Measurements from ENCODE around the gene ACTL6B. TPM values are rescaled to one million over a fixed set of nuclear protein-coding genes. Genes with fewer than 3 reads are reported as not detected.

The ACTL6B gene
- total RNA-seq, 1 experiment from 2014 or later, result 1.3 TPM

DNA sequence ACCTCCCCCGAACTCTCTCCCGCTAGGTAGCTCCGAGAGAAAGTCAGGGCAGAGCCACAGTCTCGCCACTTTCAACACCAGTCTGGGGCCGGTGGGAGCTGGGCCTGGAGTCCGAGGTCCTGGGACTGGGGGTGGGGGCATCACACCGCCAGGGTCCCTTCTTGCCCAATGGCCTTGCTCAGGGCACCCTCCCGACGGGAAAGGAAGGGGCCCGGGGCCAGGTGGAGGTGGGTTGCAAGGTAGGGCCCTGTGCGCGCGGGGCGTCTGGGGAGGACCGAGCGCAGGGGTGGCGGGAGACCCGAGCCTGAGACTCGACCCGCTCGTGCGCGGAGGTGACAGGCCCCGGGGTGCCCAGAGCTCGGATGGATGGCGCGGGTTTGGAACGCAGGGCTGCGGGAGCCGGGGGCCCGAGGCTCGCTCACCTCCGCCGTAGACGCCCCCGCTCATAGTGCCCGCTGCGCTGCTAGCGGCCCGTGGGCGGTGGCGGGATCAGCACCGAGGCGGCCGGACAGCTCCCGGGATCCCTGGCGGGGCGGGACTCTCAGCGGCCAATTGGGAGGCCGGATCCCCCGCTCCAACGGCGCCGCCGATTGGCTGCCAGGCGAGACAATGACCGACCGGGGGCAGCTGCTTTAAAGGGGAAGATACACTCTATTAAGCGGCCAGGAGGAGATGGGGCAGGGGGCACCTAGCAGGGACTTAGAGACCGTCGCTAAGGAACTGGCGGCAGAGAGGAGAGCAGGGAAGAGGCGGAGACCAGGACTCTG is at the start of gene ACTL6B (continued):
- TF ChIP-seq NR1H2 (CRISPR knock-in tag; IDR thresholded peaks at IDR 0.05) (peak; percentile 82; the same call in 1 of the 2 replicates), SMAD4 (CRISPR knock-in tag; IDR thresholded peaks at IDR 0.05) (peak; percentile 95), ZNF121 (CRISPR knock-in tag; IDR thresholded peaks at IDR 0.05) (peak; percentile 44; the same call in 1 of the 2 replicates), GRHL2 (CRISPR knock-in tag; IDR thresholded peaks at IDR 0.05; ENCODE audit: insufficient replicate concordance, severe bottlenecking) (no peak), HMGA2 (CRISPR knock-in tag; IDR thresholded peaks at IDR 0.05) (no peak), RORB (CRISPR knock-in tag; IDR thresholded peaks at IDR 0.05) (no peak), STAT6 (CRISPR knock-in tag; conservative IDR thresholded peaks at IDR 0.05; ENCODE audit: low read depth) (0 out of 2 replicates have a peak, but pooled peaks have one; percentile 56), E2F4 (CRISPR knock-in tag; IDR thresholded peaks at IDR 0.05; ENCODE audit: borderline replicate concordance, low read depth) (peak; percentile 56; the same call in 1 of the 2 replicates), GABPB1 (CRISPR knock-in tag; IDR thresholded peaks at IDR 0.05) (peak; percentile 60), TEAD1 (CRISPR knock-in tag; IDR thresholded peaks at IDR 0.05) (peak; percentile 99), ZNF671 (CRISPR knock-in tag; IDR thresholded peaks at IDR 0.05) (no peak), CREB1 (CRISPR knock-in tag; IDR thresholded peaks at IDR 0.05) (peak; percentile 86), EMX1 (CRISPR knock-in tag; IDR thresholded peaks at IDR 0.05) (no peak), FOXP1 (CRISPR knock-in tag; IDR thresholded peaks at IDR 0.05; ENCODE audit: borderline replicate concordance) (peak; percentile 97), E2F5 (CRISPR knock-in tag; IDR thresholded peaks at IDR 0.05) (peak; percentile 92), NFYB (CRISPR knock-in tag; conservative IDR thresholded peaks at IDR 0.05; ENCODE audit: low read depth) (peak; percentile 68), ZNF416 (CRISPR knock-in tag; IDR thresholded peaks at IDR 0.05) (no peak), TEAD4 (CRISPR knock-in tag; IDR thresholded peaks at IDR 0.05) (peak; percentile 90), NFATC4 (CRISPR knock-in tag; IDR thresholded peaks at IDR 0.05) (no peak)
- TF ChIP-seq, protein P1, sequence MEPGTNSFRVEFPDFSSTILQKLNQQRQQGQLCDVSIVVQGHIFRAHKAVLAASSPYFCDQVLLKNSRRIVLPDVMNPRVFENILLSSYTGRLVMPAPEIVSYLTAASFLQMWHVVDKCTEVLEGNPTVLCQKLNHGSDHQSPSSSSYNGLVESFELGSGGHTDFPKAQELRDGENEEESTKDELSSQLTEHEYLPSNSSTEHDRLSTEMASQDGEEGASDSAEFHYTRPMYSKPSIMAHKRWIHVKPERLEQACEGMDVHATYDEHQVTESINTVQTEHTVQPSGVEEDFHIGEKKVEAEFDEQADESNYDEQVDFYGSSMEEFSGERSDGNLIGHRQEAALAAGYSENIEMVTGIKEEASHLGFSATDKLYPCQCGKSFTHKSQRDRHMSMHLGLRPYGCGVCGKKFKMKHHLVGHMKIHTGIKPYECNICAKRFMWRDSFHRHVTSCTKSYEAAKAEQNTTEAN (CRISPR knock-in tag; IDR thresholded peaks at IDR 0.05), result peak; percentile 61; the same call in 1 of the 2 replicates
- TF ChIP-seq, protein P2, sequence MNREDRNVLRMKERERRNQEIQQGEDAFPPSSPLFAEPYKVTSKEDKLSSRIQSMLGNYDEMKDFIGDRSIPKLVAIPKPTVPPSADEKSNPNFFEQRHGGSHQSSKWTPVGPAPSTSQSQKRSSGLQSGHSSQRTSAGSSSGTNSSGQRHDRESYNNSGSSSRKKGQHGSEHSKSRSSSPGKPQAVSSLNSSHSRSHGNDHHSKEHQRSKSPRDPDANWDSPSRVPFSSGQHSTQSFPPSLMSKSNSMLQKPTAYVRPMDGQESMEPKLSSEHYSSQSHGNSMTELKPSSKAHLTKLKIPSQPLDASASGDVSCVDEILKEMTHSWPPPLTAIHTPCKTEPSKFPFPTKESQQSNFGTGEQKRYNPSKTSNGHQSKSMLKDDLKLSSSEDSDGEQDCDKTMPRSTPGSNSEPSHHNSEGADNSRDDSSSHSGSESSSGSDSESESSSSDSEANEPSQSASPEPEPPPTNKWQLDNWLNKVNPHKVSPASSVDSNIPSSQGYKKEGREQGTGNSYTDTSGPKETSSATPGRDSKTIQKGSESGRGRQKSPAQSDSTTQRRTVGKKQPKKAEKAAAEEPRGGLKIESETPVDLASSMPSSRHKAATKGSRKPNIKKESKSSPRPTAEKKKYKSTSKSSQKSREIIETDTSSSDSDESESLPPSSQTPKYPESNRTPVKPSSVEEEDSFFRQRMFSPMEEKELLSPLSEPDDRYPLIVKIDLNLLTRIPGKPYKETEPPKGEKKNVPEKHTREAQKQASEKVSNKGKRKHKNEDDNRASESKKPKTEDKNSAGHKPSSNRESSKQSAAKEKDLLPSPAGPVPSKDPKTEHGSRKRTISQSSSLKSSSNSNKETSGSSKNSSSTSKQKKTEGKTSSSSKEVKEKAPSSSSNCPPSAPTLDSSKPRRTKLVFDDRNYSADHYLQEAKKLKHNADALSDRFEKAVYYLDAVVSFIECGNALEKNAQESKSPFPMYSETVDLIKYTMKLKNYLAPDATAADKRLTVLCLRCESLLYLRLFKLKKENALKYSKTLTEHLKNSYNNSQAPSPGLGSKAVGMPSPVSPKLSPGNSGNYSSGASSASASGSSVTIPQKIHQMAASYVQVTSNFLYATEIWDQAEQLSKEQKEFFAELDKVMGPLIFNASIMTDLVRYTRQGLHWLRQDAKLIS (CRISPR knock-in tag; IDR thresholded peaks at IDR 0.05; ENCODE audit: borderline replicate concordance), result no peak
- TF ChIP-seq, protein P3, sequence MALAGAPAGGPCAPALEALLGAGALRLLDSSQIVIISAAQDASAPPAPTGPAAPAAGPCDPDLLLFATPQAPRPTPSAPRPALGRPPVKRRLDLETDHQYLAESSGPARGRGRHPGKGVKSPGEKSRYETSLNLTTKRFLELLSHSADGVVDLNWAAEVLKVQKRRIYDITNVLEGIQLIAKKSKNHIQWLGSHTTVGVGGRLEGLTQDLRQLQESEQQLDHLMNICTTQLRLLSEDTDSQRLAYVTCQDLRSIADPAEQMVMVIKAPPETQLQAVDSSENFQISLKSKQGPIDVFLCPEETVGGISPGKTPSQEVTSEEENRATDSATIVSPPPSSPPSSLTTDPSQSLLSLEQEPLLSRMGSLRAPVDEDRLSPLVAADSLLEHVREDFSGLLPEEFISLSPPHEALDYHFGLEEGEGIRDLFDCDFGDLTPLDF (CRISPR knock-in tag; IDR thresholded peaks at IDR 0.05), result peak; percentile 93
- TF ChIP-seq, protein P4, sequence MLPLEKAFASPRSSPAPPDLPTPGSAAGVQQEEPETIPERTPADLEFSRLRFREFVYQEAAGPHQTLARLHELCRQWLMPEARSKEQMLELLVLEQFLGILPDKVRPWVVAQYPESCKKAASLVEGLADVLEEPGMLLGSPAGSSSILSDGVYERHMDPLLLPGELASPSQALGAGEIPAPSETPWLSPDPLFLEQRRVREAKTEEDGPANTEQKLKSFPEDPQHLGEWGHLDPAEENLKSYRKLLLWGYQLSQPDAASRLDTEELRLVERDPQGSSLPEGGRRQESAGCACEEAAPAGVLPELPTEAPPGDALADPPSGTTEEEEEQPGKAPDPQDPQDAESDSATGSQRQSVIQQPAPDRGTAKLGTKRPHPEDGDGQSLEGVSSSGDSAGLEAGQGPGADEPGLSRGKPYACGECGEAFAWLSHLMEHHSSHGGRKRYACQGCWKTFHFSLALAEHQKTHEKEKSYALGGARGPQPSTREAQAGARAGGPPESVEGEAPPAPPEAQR (CRISPR knock-in tag; IDR thresholded peaks at IDR 0.05), result no peak
- TF ChIP-seq, protein P5, sequence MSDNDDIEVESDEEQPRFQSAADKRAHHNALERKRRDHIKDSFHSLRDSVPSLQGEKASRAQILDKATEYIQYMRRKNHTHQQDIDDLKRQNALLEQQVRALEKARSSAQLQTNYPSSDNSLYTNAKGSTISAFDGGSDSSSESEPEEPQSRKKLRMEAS (CRISPR knock-in tag; IDR thresholded peaks at IDR 0.05), result peak; percentile 82
- TF ChIP-seq, protein P6, sequence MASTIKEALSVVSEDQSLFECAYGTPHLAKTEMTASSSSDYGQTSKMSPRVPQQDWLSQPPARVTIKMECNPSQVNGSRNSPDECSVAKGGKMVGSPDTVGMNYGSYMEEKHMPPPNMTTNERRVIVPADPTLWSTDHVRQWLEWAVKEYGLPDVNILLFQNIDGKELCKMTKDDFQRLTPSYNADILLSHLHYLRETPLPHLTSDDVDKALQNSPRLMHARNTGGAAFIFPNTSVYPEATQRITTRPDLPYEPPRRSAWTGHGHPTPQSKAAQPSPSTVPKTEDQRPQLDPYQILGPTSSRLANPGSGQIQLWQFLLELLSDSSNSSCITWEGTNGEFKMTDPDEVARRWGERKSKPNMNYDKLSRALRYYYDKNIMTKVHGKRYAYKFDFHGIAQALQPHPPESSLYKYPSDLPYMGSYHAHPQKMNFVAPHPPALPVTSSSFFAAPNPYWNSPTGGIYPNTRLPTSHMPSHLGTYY (CRISPR knock-in tag; IDR thresholded peaks at IDR 0.05), result no peak
